GM21737 (cell line): Measurements from ENCODE around the gene ZSWIM3.

Source experiments
- ATAC-seq: cut with Tn5 transposase; IDR thresholded peaks from one replicate; pipeline ENCODE4 v1.9.1; 2021; ENCODE audit warnings: mild to moderate bottlenecking, moderate library complexity; ENCODE audit not compliant: unreplicated experiment

The ZSWIM3 gene

DNA sequence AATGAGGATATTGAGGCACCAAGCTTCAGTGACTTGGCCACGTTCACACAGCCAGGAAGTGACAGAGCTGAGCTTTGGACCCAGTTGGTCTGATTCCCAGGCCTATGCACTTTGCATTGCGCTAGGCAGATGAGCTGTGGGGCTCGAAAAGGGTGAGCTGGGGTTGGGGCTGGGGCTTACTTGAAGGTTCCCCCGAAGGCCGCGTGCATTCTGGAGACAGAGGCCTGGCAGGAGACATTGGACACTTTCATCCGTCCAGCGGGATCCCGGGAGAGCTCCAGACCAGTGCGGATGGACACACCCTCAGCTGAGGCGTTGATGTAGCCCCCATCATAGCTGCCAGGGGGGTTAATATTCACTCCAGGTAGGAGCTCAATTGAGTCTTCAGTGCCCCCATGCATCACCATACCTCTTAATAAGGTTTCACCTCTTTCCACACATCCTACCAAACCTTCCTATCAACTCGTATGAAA is 52.0 kb downstream of the ZSWIM3 start:
- ATAC-seq, result no peak

DNA sequence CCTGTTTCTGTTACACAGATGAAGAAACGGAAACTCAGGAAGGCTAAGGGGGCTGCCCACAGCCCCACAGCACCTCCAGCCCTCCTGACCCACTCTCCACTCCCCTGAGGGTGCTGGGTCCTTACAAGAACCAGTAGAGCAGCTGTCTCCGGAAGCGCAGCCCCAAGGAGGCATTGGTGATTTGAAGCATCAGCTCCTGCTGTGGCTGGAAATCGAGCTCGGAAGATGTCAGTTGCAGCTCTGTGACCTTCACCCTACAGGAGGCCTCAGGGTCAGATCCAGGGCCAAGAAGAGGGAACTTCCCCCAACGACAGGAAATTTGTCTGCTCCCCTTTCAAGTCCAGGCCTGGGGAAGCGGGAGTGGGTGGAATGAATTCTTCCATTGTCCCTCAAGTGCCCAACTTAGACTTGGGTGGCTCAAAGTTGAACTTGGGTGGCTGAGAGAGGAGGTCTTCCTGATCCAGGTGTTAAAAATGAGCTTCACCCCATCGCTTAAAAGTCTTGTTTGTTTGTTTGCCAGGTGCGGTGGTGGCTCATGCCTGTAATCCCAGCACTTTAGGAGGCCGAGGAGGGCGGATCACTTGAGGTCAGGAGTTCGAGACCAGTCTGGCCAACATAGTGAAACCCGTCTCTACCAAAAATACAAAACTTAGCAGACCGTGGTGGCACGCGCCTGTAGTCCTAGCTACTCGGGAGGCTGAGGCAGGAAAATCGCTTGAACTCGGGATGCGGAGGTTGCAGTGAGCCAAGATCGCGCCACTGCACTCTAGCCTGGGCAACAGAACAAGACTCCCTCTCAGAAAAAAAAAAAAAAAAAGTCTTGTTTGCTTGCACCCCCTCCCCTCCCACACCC is 52.6 kb downstream of the ZSWIM3 start:
- ATAC-seq, result no peak

DNA sequence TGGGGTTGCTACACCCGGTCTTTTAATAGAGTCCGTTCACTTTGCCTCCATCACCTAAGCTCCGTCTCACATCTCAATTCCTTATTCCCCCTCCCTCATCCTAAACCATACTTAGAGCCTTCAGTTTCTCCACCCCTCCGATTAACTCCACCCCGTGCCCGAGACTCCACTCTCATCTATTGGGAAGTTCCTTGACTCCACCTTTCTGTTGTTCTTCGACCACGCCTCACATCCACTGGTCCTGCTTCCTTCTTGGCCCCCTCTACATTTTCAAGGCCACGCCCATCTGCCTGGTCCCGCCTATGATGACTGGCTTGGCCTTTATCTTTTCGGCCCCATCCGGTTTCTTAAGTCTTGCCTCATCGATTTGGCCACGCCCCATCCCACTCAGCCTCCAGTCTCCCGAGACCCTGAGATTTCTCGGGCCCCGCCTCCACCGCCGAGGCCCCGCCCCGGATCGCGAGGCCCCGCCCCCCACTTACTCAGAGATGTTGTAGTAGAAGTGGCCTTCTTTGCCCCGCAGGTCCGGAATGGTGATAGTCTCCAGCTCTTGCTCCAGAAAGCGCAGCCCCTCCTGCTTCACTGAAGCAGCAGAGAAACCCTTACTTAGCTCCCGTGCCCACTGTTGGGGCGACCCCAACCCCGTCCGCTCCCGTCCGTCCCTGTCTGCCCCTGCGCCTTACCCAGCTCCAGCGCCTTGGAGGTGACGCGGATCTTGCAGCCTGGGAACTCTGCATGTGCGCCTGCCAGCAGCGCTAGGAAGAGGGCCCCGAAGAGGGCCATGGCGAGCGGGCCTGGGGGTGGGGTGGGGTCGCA is 53.5 kb downstream of the ZSWIM3 start:
- peak; percentile 92 for ATAC-seq

DNA sequence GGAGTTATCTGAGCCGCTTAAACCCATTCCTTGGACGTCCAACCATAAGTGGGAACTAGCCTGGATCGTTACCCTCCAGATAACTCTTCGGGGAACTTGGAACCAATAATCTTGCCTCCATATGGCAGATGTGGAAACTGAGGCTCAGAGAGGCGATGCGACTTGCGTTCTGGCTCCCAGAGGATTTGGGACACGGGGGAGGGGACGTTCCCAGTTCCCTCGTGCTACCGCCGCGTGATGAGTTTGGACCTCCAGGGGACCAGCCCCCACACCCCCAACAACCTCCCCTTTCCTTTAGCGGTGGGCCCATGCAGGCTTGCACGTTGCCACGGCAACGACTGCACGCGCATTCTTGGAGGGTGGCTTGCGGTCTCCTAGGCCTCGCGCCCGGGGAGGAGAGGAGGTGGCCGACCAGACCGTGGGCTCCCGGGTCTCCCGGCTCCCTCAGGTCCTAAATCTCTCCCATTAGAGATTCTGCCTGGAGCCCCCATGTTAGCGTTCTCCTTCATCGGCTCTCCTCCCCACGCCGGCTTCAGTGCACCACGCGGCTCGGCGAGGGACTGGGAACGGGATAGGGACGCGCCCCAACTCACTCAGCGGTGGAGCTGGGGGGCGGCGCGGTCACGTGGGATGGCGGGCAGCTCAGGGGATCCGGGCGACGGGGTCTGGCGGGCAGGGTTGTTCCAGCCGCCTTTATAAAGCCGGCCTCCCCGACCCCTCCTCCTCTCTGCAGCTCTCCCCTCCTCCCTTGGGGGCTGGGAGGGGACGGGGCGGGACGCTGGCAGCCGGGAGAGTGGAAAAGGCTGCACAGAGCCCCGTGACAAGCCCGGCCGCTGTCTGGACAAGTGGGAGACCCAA is 54.3 kb downstream of the ZSWIM3 start, which contains the start of gene PLTP:
PLTP (minus strand) TSS at position 670 of the 858 bp plus-strand sequence. CDS start 703 bp downstream, outside the sequence.
- ATAC-seq, result no peak

- ATAC-seq, result no peak
Observed at GRCh38 chr20:45912344-45912682, 54.9 kb downstream of the ZSWIM3 start.

- ATAC-seq, result no peak
Observed at GRCh38 chr20:45913116-45913515, 55.7 kb downstream of the ZSWIM3 start.

- ATAC-seq, result no peak
Observed at GRCh38 chr20:45917790-45918141, 60.4 kb downstream of the ZSWIM3 start.

DNA sequence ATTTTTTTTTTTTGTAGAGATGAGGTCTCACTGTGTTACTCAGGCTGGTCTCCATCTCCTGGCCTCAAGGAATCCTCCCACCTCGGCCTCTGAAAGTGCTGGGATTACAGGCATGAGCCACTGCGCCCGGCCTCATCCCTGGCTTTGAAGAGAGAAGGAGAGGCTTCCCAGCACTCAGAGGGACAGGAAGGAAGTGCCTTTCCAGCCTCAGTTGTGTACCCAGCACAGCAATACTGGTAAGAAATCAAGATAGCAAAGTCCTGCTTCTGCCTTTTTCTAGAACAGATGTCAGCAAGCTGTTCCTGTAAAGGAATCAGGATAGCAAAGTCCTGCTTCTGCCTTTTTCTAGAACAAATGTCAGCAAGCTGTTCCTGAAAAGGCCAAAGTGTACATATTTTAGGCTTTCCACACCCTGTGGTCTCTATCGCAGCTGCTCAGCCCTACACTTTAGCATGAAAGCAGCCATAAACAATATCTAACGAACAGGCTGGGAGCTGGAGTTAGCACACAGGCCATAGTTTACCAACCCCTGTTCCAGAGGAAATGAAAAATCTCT is 60.8 kb downstream of the ZSWIM3 start:
- ATAC-seq, result no peak

GRCh38 chr20:45918779-45919537 is 61.5 kb downstream of the ZSWIM3 start:
- no peak for ATAC-seq

DNA sequence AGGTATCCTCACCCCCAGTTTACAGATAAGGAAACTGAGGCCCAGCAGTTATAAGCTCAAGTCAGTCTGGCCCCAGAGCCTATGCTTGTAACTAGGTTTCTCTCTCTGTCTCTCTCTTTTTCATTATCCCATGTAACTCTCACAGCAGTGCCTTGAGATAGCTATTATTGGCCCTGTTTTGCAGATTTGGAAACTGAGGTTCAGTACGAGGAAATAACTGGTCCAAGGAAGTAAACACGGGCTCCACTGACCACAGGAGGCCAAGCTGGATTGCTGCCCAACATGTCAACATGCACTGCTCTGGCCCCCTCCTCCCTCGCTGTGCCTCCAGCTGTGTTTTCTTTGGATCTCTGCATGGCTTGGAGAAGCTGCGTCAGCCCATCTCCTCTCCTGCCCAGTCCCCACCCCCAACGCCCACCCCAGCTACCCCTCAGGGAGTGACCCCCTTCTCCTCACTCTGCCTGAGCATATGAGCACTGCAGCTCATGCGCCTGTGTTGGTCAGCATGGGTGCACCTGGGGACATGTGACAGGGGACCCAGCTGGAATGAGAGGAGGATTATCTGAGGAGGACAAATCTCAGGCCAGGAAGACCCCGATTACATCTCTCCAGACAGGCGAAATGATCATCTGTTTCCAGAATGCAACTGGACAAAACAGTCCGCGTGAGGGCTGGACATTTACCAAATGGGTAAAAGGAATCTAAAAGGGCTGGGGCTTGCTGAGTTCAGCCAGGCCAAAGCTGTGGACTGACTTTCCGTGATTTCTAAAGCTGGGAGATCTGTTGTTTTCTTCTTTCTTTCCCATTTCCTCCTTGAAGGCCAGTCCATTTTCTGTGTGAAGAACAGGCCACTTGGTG is 62.4 kb downstream of the ZSWIM3 start:
- ATAC-seq, result no peak

GRCh38 chr20:45920462-45921336 is 63.3 kb downstream of the ZSWIM3 start:
- ATAC-seq, result no peak

GRCh38 chr20:45921337-45922189 is 64.1 kb downstream of the ZSWIM3 start:
- no peak for ATAC-seq

GRCh38 chr20:45924391-45925261 is 67.2 kb downstream of the ZSWIM3 start:
- ATAC-seq, result no peak

GRCh38 chr20:45925821-45926506 is 68.5 kb downstream of the ZSWIM3 start:
- ATAC-seq, result no peak

GRCh38 chr20:45926731-45927070 is 69.3 kb downstream of the ZSWIM3 start:
- ATAC-seq, result no peak
